ENCODE measurements around the gene ANKRA2.

ANKRA2 gene, protein sequence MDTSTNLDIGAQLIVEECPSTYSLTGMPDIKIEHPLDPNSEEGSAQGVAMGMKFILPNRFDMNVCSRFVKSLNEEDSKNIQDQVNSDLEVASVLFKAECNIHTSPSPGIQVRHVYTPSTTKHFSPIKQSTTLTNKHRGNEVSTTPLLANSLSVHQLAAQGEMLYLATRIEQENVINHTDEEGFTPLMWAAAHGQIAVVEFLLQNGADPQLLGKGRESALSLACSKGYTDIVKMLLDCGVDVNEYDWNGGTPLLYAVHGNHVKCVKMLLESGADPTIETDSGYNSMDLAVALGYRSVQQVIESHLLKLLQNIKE

DNA sequence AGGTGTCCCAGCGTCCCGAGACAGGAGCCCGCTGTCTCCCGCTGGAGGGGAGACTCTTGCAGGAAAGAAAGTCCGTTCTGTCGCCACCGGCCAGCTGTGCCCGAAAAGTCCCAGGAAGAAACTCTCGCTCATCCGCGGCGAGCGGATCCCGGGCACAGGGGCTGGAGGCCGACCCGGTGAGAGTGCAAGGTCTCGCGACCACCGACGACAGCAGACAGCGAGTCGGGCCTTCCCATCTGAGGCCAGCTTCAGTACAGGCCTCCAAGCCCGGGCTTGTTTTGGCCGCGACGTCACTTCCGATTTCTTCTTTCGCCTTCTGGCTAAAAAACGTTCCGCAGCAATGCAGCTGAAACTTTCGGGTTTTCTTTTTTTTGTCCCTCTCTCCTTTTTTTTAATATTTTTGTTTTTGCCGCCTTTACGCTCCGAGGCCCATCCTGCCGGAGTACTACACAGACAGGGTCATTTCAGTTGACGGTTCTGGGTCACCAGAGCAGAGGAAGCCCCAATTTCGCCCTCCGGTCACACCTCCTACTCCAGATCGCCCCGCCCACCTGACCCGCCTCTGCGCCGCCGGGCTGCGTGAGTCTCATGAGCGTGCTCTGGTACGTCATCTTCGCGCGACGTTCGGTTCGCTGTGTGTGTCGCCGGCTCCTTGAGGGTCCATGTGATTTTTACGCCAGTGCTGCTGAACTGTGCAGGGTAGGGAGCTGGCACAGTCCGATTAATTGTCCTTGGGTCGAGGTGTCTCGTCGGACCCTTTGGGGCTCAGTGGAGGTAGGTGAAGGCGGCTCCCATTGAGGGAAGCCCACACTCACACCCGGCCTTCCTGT, at the start of gene ANKRA2, which contains the start of gene UTP15:
Gene ANKRA2 (minus strand): TSS at position 501 of the 830 bp plus-strand sequence. CDS start 2,758 bp downstream, outside the sequence.
Gene UTP15 (plus strand): TSS at position 605 of the 830 bp plus-strand sequence. CDS start 1,602 bp downstream, outside the sequence.
- peak; percentile 100 for DNase-seq

DNA sequence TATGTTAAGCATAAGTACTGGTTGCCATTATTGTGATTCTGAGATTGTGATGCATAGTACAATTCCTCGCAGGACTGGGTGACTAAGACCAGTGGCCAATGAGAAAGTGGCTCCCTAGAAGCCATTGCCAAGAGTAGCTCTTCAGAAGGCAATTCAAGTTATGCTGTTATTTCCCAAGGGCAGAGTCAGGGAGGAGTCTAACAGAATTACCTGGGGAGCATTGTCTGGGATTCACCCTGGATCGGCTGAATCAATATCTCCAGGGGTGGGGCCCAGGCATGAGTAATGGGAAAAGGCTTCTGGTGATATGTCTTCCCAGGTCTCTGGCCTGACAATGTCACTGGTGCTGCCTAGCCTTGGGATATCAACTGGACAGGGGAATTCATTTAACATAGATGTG, 49.6 kb upstream of the ANKRA2 start:
- DNase-seq = no peak

GRCh38 chr5:73612799-73613198, 47.4 kb upstream of the ANKRA2 start:
- no peak for DNase-seq

DNA sequence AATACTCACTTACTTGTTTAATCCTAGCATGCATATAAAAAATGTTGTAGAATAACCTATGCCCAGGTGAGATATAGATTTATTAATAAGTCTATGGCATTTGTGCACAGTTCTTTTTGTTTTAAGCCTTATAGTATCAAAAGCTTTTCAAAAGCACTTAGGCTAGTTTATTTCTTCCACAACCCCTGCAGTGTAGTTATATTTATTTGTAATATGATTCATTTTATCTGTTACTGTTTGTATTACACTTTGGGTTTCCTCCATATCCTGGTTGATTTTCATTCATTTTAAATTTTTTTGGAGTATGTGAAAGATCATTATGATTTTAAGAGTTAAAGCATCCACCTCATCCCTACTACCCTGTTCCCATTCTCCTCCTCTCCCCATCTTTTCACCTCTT, 41.8 kb upstream of the ANKRA2 start:
- DNase-seq = no peak

DNA sequence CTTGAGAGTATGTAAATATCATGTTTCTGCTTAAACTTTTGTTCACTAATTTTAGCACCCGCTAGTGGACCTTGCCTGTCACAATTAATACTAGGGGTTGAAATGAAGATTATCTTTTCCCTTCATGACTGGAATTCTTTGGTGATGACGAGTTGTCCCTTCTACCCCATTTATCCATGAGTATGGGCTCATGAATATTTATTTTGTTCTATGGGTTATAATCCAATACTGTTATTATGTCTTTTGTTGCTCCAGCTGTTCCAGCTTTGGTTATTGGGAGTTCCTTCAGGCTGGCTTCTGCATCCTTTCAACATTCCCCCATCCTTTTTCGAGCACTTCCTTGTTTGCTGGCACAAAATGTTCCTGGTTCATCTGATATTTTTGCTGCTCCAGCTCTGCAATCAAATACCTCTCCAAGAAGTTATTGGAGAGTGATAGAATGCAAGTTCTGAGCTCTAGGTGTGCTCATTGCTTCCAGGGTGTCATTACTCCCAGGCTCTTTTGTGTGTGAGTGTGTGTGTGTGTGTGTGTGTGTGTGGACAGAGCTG, 40.8 kb upstream of the ANKRA2 start:
- DNase-seq = no peak

GRCh38 chr5:73605223-73606087, 40.0 kb upstream of the ANKRA2 start:
- no peak for DNase-seq

- DNase-seq = no peak
Measured at GRCh38 chr5:73603998-73604397, 38.6 kb upstream of the ANKRA2 start.

DNA sequence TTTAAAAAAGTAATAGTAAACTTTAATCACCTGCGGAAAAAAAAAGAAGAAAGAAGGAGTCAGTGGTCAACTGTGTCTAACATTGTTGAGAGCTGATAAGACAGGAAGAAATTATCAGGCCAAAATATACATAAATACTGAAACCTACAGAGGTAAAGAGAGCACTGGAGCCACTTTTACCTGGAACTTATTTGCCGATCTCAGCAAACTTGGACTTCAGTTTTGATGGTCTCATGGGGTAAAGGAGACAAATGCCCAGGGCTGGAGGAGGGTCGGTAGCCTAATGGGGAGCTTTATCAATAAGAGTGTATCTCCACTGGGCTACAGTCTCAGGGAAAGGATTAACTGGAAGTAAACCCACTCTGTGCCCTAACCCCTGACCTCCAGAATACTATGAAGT, 33.9 kb upstream of the ANKRA2 start:
- no peak for DNase-seq

DNA sequence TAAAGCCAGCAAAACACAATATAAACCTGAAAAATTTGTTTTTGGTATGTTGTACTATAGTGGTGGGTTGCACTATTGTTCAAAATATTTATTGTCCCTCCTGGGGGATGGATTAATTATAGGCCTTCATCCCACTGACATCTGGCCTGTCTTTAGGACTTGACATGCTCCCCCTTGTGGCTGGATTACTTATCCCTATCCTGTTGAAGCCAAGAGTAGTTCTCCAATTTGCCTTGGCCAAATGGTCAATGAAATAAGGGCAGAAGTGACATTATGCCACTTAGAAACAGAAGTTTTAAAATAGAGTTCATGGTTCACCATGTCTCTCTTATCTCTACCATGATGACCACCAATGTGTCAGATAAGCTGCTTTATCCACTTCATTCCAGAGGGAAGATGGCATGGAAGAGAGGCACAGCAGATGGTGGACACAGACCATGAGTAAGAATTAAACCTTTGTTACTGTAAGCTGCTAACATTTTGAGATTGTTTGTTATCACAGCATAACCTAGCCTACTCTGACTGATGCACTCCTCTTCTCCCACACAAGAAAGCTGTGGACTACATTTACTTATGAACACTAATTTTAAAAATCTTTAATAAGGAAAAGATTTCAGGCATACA, 31.4 kb upstream of the ANKRA2 start:
- no peak for DNase-seq

GRCh38 chr5:73592551-73592950, 27.1 kb upstream of the ANKRA2 start:
- DNase-seq = no peak

DNA sequence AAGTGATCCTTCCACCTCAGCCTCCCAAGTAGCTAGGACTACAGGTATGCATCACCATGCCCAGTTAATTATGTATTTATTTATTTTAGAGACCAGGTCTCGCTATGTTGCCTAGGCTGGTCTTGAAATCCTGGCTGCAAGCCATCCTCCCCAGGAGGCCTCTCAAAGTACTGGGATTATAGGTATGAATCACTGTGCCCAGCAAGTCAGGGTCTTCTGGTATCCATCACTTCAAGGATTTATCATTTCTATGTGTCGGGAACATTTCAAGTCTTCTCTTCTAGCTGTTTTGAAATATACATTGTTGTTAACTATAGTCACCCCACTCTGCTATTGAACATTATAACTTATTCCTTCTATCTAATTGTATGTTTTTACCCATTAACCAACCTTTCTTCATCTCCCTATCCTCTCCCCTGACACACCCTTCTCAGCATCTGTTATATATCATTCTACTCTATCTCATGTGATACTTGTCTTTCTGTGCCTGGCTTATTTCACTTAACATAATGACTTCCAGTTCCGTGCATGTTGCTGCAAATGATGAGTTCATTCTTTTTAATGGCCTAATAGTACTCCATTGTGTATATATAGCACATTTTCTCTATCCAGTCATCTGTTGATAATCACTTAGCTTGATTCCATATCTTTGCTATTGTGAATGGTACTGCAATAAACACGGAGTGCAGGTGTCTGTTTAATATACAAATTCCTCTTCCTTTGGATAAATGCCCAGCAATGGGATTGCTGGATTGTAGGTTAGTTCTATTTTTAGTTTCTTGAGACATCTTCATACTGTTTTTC, 26.5 kb upstream of the ANKRA2 start:
- DNase-seq = no peak

DNA sequence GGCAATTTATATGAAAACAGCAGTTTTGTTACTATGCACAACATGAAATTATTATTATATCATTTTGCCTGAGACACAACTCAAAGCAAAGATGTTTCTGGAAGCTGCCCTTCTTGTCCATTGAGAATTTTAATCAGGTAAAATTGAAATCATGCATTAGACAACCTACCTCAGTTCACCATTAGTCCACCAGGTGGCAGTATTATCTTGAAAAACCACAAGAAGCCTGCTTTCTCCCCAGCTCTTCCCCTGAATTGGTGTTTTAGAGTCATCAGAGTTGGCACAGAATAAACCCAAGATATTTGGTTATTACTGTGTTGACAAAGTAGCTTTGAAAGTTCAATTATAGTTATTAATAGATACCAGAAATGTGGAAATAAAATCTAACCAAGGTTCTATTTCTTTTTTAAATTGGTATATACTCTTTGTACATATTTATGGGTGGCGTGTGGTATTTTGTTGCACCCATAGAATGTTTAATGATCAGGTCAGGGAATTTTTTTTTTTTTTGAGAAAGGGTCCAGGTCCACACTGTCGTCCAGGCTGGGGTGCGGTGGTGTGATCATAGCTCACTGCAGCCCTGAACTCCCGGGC, 25.8 kb upstream of the ANKRA2 start:
- DNase-seq = peak; percentile 35

DNA sequence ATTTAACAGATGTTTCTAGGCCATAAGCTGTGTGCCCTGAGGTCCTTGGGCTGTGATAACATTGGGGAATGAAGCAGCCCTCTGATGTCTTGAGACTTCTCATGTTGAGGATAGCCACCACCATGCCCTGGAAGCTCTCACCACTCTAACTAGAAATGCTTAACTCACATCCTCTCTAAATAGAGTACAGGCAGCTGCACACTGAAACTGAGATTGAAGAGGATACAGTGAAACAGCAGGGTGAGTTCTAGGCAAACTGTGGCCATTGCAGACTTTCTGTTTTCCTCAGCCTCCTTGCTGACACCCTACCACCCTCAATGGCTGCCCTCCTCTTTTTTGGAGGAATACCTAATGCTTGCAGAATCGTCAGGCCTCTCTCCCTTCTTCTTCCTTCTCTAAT, 22.5 kb upstream of the ANKRA2 start:
- DNase-seq = no peak

DNA sequence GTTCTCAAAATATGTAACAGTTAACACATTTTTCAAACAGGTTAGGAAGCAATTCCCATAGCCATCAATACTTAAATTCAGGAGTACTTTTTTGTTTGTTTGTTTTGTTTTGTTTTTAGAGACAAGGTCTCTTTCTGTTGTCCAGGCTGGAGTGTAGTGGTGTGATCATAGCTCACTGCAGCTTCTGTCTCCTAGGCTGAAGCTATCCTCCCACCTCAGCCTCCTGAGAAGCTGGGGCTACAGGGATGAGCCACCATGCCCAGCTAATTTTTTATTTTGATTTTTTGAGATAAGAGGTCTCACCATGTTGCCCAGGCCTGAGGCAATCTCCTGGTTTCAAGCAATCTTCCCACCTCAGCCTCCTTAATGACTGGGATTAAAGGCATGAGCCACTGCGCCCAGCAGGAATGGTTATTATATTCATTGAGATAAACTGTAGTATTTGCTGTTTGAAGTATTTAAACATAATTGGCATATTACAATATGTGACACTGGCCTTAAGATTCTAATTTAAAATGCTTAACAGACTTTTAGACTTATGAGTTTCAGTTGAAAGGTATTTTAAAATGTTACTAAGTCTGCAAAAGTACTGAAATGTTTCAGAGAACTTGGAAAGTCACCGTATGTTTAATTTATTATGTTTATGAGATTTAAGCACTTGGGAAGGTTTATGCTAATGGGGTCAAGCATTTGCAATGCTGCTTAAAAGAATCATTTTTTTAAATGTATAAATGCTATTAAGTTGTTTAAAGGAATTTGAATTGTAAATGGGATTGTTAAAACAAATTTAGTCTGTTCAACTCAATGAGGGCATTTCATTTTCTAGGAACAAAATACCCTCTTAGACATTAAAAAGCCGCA, 17.1 kb upstream of the ANKRA2 start:
- no peak for DNase-seq

DNA sequence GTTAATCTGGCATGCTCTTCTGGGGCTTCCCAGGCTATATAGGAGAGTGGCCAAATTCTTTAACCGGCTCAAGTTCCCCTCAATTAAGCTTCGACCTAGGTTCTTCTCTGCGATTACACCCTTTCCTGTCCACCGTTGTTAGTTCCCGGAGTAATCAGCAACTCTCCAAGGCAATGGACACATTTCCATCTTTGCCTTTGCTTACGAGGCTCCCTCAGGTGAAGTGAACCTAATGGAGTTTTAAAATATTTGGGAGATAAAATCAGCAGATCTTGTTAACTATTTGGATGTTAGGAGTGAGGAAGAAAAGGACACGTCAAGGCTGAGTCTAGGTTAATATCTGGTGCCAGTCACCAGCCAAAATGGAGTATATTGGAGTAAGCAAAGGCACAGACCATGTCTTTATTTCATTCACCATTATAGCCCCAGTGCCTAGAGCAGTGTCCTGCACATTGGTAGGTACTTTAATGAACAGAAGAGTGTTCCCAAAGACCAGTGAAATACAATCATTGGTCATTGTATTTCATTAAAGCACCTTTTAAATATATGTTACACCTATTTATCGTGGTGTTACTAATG, 619 bp upstream of the ANKRA2 start:
- no peak for DNase-seq

- no peak for DNase-seq
Measured at GRCh38 chr5:73564675-73565074, 764 bp downstream of the ANKRA2 start.

- DNase-seq = no peak
Measured at GRCh38 chr5:73564018-73564417, 1.4 kb downstream of the ANKRA2 start.

GRCh38 chr5:73558950-73559349, 6.5 kb downstream of the ANKRA2 start:
- no peak for DNase-seq

GRCh38 chr5:73552642-73553041, 12.8 kb downstream of the ANKRA2 start:
- DNase-seq = no peak

GRCh38 chr5:73550016-73550415, 15.4 kb downstream of the ANKRA2 start:
- DNase-seq = no peak
